Stimulated activated effector memory CD8-positive, alpha-beta T cell treated with anti-CD3 and anti-CD28 coated beads, Interleukin-12 subunit alpha, Interleukin-12 subunit beta, amount 100 ng/mL, for 72 hours (primary cell): ENCODE results near the gene ILRUN.
"Not testable (repeated sequence)": the region's sequence is repeated elsewhere in the genome, so short reads cannot be mapped to it uniquely, and the experiment has no call there.

ENCODE experiments used
- ATAC-seq: fragments of 150-1000 bp; cut with Tn5 transposase; 2 replicates; pipeline ENCODE4 v1.10.0; 2021
- DNase-seq, 2 donors: peaks; one replicate each; pipeline ENCODE4 v3.0.0; 2021 to 2022; ENCODE audit warnings: low spot score in 2 of 2
- H3K27ac Mint-ChIP-seq: one replicate; pipeline ENCODE4 v1.8.0; 2022; ENCODE audit warnings: mild to moderate bottlenecking, mixed read lengths
- H3K36me3 Mint-ChIP-seq: one replicate; pipeline ENCODE4 v1.8.0; 2022; ENCODE audit warnings: mild to moderate bottlenecking, mixed read lengths
- H3K4me1 Mint-ChIP-seq: one replicate; pipeline ENCODE4 v1.8.0; 2022; ENCODE audit warnings: mixed read lengths
- H3K4me3 Mint-ChIP-seq: one replicate; pipeline ENCODE4 v1.8.0; 2022; ENCODE audit warnings: mild to moderate bottlenecking, mixed read lengths
- H3K9me3 Mint-ChIP-seq: one replicate; pipeline ENCODE4 v1.8.0; 2022; ENCODE audit warnings: mixed read lengths

ILRUN gene

GRCh38 chr6:34696739-34697543 is at the start of gene ILRUN:
TSS of gene ILRUN (minus strand) at chr6:34696767. CDS start at chr6:34696603, 164 bp downstream.
- peak within 1 kb of the TSS; percentile 90 for H3K4me3 Mint-ChIP-seq
- H3K36me3 Mint-ChIP-seq: peaks cover 38% of the 10 kb centered on the region
- peak; percentile 94 to 97 for DNase-seq
- peak within 1 kb of the TSS; percentile 91 for H3K27ac Mint-ChIP-seq
- peak; percentile 89 for ATAC-seq
- peaks cover 42% of the 10 kb centered on the region for H3K4me1 Mint-ChIP-seq
- H3K9me3 Mint-ChIP-seq: no peaks in the 10 kb centered on the region

GRCh38 chr6:34745277-34746103 is 48.9 kb upstream of the ILRUN start:
- no peak for DNase-seq
- no peak overlapping the region for H3K27ac Mint-ChIP-seq
- no peak overlapping the region for H3K4me3 Mint-ChIP-seq
- peaks cover 4% of the 10 kb centered on the region for H3K4me1 Mint-ChIP-seq
- ATAC-seq: peak; percentile 64
- H3K9me3 Mint-ChIP-seq: no peaks in the 10 kb centered on the region
- H3K36me3 Mint-ChIP-seq: no peaks in the 10 kb centered on the region

- not testable (repeated sequence) for H3K4me3 Mint-ChIP-seq, ATAC-seq, H3K4me1 Mint-ChIP-seq, H3K27ac Mint-ChIP-seq, H3K9me3 Mint-ChIP-seq, H3K36me3 Mint-ChIP-seq, DNase-seq
These were observed 47.7 kb upstream of the ILRUN start for GRCh38 chr6:34744294-34744647.

GRCh38 chr6:34743625-34744293 is 47.2 kb upstream of the ILRUN start:
- no peak for DNase-seq
- H3K36me3 Mint-ChIP-seq: no peaks in the 10 kb centered on the region
- peaks cover 4% of the 10 kb centered on the region for H3K4me1 Mint-ChIP-seq
- no peaks in the 10 kb centered on the region for H3K9me3 Mint-ChIP-seq
- ATAC-seq: peak; percentile 63
- H3K4me3 Mint-ChIP-seq: no peak overlapping the region
- H3K27ac Mint-ChIP-seq: peak overlapping the region; percentile 75

- H3K27ac Mint-ChIP-seq: no peak overlapping the region
- no peak overlapping the region for H3K4me3 Mint-ChIP-seq
- DNase-seq (no peak), ATAC-seq (no peak)
- no peaks in the 10 kb centered on the region for H3K36me3 Mint-ChIP-seq
- H3K4me1 Mint-ChIP-seq: peaks cover 4% of the 10 kb centered on the region
- no peaks in the 10 kb centered on the region for H3K9me3 Mint-ChIP-seq
These were observed 45.5 kb upstream of the ILRUN start for GRCh38 chr6:34742094-34742493.

- Mint-ChIP-seq H3K4me3 (no peak overlapping the region), H3K27ac (no peak overlapping the region), H3K4me1 (no peaks in the 10 kb centered on the region), H3K9me3 (no peaks in the 10 kb centered on the region), H3K36me3 (no peaks in the 10 kb centered on the region)
- DNase-seq: no peak
- no peak for ATAC-seq
These were observed 40.3 kb upstream of the ILRUN start for GRCh38 chr6:34736823-34737222.

- H3K4me1 Mint-ChIP-seq: no peaks in the 10 kb centered on the region
- H3K36me3 Mint-ChIP-seq: no peaks in the 10 kb centered on the region
- H3K4me3 Mint-ChIP-seq: no peak overlapping the region
- ATAC-seq: no peak
- H3K9me3 Mint-ChIP-seq: no peaks in the 10 kb centered on the region
- no peak overlapping the region for H3K27ac Mint-ChIP-seq
- no peak for DNase-seq
These were observed 35.0 kb upstream of the ILRUN start for GRCh38 chr6:34731393-34732060.

GRCh38 chr6:34729631-34730470 is 33.3 kb upstream of the ILRUN start:
- H3K4me3 Mint-ChIP-seq: no peak overlapping the region
- no peaks in the 10 kb centered on the region for H3K9me3 Mint-ChIP-seq
- no peak overlapping the region for H3K27ac Mint-ChIP-seq
- ATAC-seq (no peak), DNase-seq (no peak)
- no peaks in the 10 kb centered on the region for H3K36me3 Mint-ChIP-seq
- no peaks in the 10 kb centered on the region for H3K4me1 Mint-ChIP-seq

- no peaks in the 10 kb centered on the region for H3K9me3 Mint-ChIP-seq
- no peaks in the 10 kb centered on the region for H3K4me1 Mint-ChIP-seq
- no peak overlapping the region for H3K27ac Mint-ChIP-seq
- no peak for DNase-seq
- ATAC-seq: no peak
- no peak overlapping the region for H3K4me3 Mint-ChIP-seq
- no peaks in the 10 kb centered on the region for H3K36me3 Mint-ChIP-seq
These were observed 29.5 kb upstream of the ILRUN start for GRCh38 chr6:34726055-34726454.

GRCh38 chr6:34723203-34723602 is 26.6 kb upstream of the ILRUN start:
- ATAC-seq (no peak), DNase-seq (no peak)
- Mint-ChIP-seq H3K36me3 (no peaks in the 10 kb centered on the region), H3K4me3 (no peak overlapping the region), H3K27ac (no peak overlapping the region), H3K4me1 (no peaks in the 10 kb centered on the region), H3K9me3 (no peaks in the 10 kb centered on the region)

- H3K27ac Mint-ChIP-seq: no peak overlapping the region
- ATAC-seq (no peak), DNase-seq (no peak)
- no peaks in the 10 kb centered on the region for H3K4me1 Mint-ChIP-seq
- H3K36me3 Mint-ChIP-seq: no peaks in the 10 kb centered on the region
- no peak overlapping the region for H3K4me3 Mint-ChIP-seq
- no peaks in the 10 kb centered on the region for H3K9me3 Mint-ChIP-seq
These were observed 25.9 kb upstream of the ILRUN start for GRCh38 chr6:34722451-34722850.

- H3K27ac Mint-ChIP-seq, H3K9me3 Mint-ChIP-seq, DNase-seq, ATAC-seq, H3K4me1 Mint-ChIP-seq, H3K4me3 Mint-ChIP-seq, H3K36me3 Mint-ChIP-seq: not testable (repeated sequence)
These were observed 23.6 kb upstream of the ILRUN start for GRCh38 chr6:34720160-34720559.

- H3K36me3 Mint-ChIP-seq, ATAC-seq, H3K4me3 Mint-ChIP-seq, H3K27ac Mint-ChIP-seq, H3K9me3 Mint-ChIP-seq, H3K4me1 Mint-ChIP-seq, DNase-seq: not testable (repeated sequence)
These were observed 23.1 kb upstream of the ILRUN start for GRCh38 chr6:34719646-34720045.

- ATAC-seq (no peak), DNase-seq (no peak)
- Mint-ChIP-seq H3K4me1 (no peaks in the 10 kb centered on the region), H3K36me3 (no peaks in the 10 kb centered on the region), H3K27ac (no peak overlapping the region), H3K9me3 (no peaks in the 10 kb centered on the region), H3K4me3 (no peak overlapping the region)
These were observed 22.4 kb upstream of the ILRUN start for GRCh38 chr6:34718976-34719375.
